Forelimb muscle (tissue), 1 donor: Measurements from ENCODE around the gene CPNE1. TPM values are rescaled to one million over a fixed set of nuclear protein-coding genes. Genes with fewer than 3 reads are reported as not detected.
"Not testable (repeated sequence)": the region's sequence is repeated elsewhere in the genome, so short reads cannot be mapped to it uniquely, and the experiment has no call there.

ENCODE experiments used
- DNase-seq: peaks from one replicate; pipeline ENCODE4 v3.0.0-alpha.2; 2013; ENCODE audit warnings: low read depth
- polyA plus RNA-seq: library from polyadenylated mRNA; unstranded; fragments of 120-200 nt; gene quantifications from one replicate; pipeline ENCODE4 v1.2.1, GENCODE V29; 2013; ENCODE audit not compliant: insufficient read length

CPNE1 gene
- polyA plus RNA-seq, 1 donor, result 103 TPM

DNA sequence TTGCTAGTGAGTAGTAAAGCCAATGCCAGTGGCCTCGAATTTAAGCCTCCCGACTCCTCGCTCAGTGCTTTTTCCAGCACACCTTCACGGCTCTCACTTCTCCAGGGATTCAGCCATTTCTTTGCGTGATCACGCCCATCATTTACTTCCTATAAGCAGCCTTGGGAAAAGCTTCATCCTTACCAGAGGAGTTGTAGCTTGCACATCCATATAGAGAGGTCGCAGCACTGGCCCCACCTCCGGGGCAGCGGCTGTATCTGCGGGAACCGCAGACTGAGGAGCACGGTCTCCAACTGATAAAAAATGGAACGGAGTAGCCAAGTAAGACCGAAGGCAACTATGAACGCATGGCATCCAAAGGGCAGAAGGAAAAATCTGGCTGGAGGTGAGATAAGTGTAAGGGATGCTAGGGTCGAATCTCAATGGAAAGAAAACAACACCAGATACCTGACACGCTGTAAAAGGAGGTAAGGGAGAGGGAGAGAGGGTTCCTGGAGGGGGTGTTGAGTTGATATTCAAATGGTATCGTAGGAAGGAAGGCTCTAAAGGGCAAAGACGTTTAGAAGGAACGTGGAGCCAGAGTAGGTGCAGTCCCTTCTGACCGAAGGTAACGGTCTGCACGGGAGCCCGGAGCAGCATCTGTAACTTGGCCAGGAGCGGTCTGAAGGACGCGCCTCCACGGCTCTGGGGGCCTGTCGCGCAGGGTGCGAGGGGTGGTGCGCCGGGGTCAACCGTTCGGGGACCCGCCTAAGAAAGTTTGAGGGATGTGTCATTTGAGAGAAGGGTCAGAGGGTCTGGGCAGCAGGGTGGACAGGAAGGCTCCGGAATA lies 33.8 kb upstream of the CPNE1 start:
- DNase-seq, result no peak

DNA sequence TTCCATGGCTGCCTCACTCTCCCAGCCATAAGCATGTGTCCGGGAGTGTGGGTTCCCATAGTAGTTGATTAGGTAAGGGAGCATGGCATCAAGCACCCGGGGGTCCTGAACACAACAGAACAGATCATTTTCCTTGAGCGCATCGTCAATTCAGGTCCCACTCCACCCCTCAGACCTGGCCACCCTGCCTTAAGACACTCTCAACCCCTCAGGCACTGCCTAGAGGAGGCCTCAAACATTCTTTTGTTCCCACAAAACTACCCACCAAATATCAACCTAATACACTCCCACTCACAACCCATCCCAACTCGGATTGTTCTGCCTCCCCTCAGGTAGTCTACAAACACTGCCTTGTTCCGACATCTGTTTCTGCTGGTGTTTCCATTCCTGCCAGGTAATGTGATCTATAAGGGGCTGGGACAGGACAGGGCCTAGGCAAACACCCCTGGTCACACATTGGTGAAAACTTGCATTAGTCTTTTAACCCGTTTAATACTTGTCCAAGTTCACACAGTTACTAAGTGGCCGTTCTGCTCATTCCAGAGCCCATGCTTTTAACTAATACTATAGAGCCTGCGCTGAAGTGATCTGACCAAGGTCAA lies 33.1 kb upstream of the CPNE1 start:
- no peak for DNase-seq

DNA sequence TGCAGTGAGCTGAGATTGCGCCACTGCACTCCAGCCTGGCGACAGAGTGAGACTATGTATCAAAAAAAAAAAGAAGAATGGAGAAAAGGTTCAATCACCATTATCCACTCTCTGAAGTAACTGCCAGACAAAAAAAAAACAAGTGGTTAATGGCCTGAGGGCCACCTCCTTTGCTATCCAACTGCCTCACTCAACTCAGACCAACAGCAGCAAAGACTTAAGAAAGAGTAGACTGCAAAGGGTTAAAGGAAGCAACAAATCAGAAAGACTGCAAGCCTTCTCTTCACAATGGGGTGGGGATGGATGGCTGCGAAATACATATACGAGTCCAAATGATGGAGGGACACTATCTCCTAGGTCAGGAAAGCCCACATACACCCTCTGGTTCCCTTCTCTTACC lies 31.3 kb upstream of the CPNE1 start:
- no peak for DNase-seq

DNA sequence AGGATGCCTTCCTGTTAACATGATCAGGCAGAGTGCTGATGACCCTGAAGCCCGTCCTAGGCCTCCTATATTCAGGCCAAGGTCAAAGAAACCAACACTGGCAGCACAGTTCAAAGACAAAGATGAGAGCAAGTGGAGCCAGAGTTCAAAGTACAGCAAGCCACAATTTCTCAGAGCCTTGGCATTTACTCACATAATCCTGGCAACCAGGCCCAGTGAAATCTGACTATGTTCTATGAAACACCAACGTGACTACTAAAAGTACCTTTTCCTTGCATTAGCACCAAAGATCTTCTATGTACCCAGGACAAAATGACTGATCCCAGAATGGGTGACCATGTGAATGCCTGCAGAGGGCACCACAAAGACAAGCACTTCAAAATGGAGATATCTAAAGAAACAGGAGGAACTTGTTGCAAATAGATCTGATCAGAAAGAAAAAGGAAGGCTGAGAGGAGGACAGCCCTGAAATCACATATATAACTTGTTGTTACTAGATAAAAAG lies 30.6 kb upstream of the CPNE1 start:
- no peak for DNase-seq

DNA sequence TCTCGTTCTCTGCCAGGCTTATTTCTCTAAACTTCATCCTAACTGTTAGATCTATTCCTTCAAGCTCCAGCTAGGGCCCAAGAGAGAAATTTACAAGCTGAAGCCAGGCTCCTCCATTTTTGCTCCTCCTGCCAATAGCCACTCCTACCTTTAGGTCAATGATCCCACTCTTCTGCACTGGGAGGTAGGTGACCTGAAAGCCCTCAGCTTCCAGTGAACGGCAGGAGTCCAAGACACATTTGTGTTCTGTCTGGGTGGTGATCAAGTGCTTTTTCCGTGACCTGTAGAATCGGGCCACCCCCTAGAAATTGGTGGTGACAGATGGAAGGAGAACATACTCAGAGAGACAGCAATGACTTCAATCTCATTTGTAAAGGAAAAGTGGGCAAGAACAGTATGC lies 25.6 kb upstream of the CPNE1 start:
- no peak for DNase-seq

DNA sequence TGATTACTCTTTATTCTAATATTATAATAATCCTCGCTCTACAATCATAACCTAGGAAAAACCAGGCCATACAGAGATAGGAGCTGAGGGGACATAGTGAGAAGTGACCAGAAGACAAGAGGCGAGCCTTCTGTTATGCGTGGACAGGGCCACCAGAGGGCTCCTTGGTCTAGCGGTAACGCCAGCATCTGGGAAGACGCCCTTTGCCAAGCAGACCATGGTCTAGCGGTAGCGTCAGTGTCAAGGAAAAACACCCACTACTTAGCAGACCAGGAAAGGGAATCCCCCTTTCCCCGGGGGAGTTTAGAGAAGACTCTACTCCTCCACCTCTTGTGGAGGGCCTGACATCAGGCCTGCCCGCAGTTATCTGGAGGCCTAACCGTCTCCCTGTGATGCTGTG lies 22.2 kb upstream of the CPNE1 start:
- not testable (repeated sequence) for DNase-seq

DNA sequence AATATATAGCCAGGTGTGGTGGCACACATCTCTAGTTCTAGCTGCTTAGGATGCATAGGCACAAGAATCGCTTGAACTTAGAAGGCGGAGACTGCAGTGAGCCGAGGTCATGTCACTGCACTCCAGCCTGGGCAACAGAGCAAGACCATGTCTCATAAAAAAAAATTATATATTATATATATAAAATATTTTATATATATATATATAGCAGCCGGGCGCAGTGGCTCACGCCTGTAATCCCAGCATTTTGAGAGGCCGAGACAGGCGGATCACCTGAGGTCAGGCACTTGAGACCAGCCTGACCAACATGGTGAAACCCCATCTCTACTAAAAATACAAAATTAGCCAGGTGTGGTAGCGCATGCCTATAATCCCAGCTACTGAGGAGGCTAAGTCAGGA lies 20.7 kb upstream of the CPNE1 start:
- not testable (repeated sequence) for DNase-seq

DNA sequence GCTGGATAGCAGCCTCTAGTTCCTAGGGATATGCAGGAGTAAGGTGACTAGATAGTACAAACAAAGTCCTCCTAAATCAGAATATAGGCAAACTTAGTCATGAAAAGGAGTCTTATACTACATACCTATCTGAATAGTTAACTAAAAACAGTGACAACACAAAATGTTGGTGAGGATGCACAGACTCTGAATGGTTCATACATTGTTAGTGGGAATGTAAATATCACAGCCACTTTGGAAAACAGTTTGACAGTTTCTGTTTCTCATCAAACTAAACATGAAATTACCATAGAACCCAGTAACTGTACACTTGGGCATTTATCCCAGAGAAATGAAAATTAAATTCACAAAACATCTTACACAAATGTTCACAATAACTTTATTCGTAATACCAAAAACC lies 17.3 kb upstream of the CPNE1 start:
- no peak for DNase-seq

DNA sequence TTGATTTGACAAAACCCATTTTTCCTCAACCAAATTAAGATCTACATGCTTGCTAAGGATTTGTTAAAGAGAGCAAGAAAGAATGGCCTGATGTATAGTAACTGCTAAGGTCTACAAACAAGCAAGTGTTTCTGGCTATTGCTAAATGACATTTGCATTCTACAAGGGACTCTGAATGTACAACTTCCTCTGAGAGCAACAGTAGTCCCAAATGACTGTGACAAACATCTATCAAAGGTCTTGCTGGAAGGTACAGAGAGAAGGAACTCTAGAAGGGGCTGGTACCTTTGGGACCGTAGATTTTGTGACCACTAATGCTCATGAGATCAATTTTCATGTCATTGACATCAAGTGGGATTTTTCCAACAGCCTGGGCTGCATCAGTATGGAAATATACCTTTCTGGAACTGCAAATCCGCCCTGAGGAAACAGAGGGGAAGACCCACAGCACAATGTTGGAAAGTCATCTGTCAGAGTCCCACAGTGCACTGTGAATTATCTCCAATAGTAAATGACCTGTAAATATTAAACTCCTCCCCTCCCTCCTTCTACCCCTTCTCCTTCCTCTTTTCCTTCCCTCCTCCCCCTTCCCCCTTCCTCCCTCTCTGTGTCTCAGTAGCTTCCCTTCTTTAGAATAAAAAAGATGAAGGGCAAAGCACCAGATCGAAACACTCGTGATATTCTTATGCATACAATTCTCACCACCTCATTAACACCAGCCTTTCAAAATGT lies 15.9 kb upstream of the CPNE1 start:
- DNase-seq, result no peak

DNA sequence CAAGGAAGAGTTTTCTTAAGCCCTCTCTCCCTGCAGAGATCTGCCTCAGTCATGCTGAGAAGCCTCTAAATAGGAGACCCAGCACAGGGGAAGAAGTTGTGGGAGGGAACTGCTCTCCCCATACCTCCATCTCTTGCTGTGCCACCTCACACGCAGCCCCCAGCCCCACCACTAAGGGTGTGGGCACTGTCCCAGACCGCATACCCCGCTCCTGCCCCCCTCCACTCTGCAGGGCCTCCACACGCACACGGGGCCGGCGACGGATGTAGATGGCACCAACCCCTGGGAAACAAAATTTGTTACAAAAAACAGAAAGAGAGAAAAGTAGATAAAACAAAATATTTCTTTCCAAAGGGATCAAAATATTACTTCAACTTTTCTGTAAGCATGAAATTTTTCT lies 10.2 kb upstream of the CPNE1 start:
- DNase-seq, result no peak

DNA sequence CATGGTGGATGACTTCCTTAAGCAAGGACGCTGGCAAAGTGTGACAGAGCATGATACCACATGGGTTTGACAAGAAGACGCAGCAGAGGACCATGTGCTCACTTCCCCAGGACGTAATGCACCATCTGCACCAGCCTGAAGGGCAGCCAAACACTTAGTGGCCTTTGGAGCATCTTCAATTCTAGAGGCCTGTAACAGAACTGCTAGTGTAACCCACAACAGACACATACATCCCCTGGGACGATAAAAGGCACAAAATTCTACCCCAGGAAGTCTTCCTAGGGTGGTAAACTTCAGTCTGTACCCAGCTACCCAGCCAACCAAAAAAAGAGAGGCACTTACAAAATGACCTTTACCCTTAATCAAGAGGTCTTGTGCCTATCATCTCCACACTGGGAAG lies 9.2 kb upstream of the CPNE1 start:
- no peak for DNase-seq

DNA sequence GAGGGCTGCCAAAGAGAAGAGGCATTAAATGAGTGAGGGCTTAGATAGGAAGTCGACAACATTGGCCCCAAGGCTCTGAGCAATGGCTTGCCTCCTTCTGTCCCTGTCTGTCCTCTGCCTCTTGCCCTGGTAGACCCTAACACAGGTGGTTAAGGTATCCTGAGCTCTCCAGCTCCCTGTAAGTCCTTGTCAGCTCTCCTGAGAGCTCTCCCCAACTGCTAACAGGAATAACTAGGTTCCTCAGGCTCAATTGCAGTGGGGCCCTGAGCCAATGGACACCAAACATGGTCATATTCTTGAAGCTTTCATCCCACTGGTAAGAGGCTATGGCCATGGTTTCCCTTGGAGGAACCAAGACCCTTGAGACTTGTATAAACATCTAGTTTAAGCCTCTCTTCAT lies 5.0 kb upstream of the CPNE1 start:
- DNase-seq, result no peak

DNA sequence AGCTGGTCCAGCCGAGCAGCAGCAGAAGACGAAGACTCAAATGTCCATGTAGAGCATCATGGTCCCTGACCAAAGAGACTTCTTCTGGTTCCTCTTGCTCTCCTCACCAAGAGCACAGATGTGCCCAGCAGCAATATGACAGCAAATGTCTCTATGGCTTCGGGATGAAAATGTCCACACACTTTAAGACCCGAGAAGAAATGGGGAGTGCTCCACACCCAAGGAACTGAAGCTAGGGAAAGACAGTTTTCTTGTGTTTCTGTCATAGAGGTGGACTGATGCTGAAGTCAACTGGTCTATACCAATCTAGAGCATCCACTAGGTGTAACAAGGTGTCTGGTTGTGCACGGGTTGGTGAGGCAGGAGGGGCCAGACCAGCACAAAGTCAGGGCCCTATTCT lies 4.5 kb upstream of the CPNE1 start:
- DNase-seq, result no peak

DNA sequence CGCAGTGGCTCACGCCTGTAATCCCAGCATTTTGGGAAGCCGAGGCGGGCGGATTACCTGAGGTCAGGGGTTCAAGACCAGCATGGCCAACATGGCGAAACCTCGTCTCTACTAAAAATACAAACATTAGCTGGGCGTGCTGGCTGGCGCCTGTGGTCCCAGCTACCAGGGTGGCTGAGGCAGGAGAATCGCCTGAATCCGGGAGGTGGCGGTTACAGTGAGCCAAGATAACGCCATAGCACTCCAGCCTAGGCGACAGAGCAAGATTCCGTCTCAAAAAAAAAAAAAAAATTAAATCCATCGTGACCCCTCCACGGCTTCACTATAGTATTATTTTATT lies 1.2 kb upstream of the CPNE1 start:
- DNase-seq, result no peak

DNA sequence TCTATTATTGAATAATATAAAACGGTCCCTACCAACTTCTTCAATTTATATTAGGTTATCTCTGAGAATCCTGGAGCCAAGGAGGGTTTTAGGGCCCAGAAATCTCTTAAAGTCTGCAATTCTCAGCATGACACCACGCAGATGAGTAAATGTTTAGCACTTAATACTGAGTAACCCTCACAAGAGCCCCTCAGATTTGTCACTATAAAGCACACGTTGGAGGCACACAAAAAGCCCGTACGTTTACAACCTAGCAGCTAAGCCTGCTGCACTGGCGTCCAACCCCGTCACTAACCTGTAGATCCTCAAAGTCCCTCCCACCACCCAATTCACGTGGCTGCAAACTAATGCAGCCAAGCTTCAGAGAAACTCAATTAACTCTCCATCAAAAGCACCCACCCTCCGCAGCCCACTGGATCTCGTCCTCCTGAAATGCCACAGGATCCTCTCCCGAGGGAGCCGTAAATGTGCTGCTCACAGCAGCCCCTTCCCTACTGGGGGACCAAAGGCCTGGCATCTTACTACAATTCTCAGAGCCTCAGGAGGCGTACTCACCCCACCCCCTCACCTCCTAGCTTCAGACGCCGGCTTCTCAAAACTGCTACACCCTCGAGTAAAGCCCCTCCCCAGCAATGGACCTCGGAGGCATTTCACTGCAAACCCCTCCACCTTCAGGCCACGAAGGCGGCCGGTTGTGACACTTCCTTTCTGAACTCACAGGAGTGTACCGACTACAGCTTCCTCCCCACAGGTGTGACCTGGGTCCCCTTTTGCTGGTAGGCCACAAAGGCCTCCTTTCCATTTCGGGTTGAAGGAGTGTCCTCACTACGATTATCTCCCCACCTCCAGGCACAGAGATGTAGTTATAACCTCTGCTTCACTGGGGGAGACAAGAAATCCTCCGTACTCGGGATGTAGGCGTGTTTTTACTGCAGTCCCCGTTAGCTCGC lies 909 bp downstream of the CPNE1 start:
- peak; percentile 6 for DNase-seq

DNA sequence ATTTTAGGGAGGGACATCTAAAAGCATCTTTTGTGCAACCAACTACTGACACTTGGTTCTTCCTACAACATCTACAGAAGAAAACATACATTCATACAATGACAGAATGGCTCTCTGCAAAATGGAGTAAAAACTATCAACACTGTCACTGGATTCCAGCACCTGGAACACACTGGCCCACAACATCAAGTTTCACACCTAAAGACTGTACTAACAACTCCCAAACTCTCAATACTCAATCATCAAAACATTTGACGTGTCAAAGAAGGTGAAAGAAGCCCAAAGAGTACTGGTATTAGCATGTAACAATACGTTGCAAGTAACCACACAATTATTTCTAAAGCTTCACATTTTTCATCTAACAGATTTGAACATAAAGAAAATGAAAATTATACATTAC lies 2.1 kb downstream of the CPNE1 start:
- DNase-seq, result no peak

DNA sequence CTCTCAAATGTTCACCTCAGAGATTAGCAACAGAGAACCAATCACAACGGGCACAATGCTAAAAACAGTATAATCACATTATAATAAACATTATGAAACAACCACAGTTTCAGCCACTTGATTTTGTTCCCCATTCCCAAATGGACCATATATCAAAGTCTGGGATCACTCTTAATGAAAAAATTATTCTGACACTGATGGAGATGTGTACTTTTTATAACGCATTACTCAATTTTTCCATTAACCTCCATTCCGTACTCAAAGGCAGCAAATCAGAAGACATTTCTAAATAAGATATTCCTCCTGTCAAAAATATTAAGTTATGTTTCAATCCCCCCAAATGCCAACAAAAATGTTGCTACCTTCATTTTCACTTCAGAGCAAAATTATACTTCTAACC lies 2.8 kb downstream of the CPNE1 start:
- DNase-seq, result no peak

DNA sequence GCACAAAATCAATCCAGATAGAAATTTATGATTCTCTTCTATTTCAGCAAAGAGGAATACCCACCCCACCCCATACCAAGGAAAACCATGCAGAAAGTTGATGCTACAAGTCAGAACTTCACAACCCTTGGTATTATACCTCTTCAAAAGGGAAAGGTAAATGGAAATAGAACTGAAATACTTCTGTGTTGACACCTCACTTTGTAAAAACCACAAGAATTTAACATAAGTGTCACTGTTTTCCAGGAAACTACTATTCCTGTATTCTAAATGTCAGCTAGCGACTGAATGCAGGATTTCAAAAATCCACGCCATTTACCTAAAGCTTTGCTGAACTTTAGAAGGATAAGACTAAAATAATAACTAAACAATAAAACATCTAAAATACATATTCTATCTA lies 3.6 kb downstream of the CPNE1 start:
- no peak for DNase-seq

DNA sequence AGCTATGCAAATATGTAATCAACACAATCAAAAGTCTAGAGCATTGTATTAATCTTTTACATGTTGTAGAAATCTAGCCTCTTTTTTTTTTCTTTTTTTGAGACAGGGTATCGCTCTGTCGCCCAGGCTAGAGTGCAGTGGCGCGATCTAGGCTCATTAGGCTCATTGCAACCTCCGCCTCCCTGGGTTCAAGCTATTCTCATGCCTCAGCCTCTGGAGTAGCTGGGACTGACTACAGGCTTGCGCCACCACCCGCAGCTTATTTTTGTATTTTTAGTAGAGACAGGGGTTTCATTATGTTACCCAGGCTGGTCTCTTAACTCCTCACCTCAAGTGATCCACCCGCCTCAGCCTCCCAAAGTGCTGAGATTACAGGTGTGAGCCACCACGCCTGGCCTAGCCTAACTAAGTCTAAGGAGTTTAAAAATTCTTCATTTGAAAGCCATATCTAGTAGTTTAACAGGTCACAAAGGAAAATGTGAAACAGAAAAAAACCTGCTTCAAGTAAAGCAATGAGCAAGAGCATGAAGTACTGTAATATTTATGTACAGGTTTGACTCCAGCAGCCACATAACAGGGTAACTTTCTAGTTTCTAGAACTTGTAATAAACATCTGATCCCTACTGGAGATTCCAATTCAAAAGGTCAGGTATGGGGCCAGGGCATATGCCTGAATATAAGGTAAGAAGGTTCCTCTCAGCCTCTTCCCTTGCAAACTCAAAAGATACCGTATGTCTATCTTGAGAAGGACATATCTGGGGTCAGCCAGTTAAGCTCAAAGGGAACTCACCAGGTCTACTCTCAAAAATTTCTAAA lies 4.4 kb downstream of the CPNE1 start:
- no peak for DNase-seq

DNA sequence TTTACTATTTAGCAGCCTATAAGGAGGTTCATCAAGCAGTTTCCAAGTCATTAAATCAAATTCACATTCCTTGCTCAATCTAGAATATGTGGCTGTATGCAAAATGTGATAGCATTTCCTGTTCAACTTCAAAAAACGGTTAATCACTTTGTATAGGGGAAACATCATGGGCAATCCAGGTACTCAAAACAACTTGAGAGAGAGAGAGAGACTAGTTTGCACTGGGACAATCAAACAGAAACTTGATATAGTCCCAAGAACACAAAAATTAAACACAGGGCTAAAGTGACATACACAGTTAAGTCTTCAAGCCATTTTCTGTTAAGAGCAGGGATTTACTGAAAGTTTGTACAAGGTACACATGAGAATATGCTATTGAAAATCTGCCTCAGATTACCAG lies 7.4 kb downstream of the CPNE1 start:
- no peak for DNase-seq

DNA sequence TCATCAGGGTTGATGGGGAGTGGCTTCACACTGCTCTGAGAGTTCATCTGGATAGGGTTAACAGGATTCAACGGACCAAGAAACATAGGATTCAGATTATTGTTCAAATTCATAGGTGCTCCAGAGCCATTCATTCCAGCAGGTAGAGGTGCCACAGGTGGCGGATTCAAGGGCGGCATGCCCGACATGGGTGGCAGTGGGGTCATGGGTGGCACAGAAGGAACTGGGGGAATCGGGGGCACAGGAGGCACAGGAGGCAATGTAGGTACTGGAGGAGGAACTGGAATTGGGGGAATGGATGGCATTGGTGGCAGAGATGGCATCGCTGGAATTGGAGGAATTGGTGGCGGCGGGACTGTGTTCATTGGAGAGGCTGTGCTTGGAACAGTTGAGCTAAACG lies 10.3 kb downstream of the CPNE1 start:
- DNase-seq, result no peak
